Measurements from ENCODE around the gene TMEM80. TPM values are rescaled to one million over a fixed set of nuclear protein-coding genes. Genes with fewer than 3 reads are reported as not detected.

Gene TMEM80
- total RNA-seq, 4 donors from 2014 or later, result 15.3 to 43.9 (median 38.1) TPM

- no peak for DNase-seq (ENCODE audit: low spot score in 2 of 2)
- WGBS, 2 donors, result 68 to 75% methylated on average over 23 to 30 of the region's 35 CpGs
- Histone ChIP-seq H3K36me3 (peaks cover 0 to 17% (median 0%) of the 10 kb centered on the region in 3 donors), H3K4me1 (peaks cover 0 to 30% (median 20%) of the 10 kb centered on the region in 4 donors), H3K27me3 (peaks cover 0 to 33% of the 10 kb centered on the region in 2 donors), H3K4me3 (peak overlapping the region in 2 of 4 donors; percentile 34 to 41), H3K9me3 (no peaks in the 10 kb centered on the region), H3K27ac (peak overlapping the region in 1 of 4 donors; percentile 11)
- TF ChIP-seq POLR2A (IDR thresholded peaks at IDR 0.05) (no peak), EP300 (IDR thresholded peaks at IDR 0.05) (no peak)
- TF ChIP-seq, protein P1, sequence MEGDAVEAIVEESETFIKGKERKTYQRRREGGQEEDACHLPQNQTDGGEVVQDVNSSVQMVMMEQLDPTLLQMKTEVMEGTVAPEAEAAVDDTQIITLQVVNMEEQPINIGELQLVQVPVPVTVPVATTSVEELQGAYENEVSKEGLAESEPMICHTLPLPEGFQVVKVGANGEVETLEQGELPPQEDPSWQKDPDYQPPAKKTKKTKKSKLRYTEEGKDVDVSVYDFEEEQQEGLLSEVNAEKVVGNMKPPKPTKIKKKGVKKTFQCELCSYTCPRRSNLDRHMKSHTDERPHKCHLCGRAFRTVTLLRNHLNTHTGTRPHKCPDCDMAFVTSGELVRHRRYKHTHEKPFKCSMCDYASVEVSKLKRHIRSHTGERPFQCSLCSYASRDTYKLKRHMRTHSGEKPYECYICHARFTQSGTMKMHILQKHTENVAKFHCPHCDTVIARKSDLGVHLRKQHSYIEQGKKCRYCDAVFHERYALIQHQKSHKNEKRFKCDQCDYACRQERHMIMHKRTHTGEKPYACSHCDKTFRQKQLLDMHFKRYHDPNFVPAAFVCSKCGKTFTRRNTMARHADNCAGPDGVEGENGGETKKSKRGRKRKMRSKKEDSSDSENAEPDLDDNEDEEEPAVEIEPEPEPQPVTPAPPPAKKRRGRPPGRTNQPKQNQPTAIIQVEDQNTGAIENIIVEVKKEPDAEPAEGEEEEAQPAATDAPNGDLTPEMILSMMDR (IDR thresholded peaks at IDR 0.05), result no peak
Observed at GRCh38 chr11:720017-720641, 24.5 kb downstream of the TMEM80 start.

- H3K36me3 ChIP-seq, result peaks cover 0 to 19% (median 0%) of the 10 kb centered on the region in 3 donors
- TF ChIP-seq EP300 (IDR thresholded peaks at IDR 0.05) (no peak), POLR2A (IDR thresholded peaks at IDR 0.05) (no peak)
- TF ChIP-seq, protein P1 (IDR thresholded peaks at IDR 0.05), result no peak
- H3K27ac ChIP-seq, result peak overlapping the region in 2 of 4 donors; percentile 11
- H3K27me3 ChIP-seq, result peaks cover 0 to 39% of the 10 kb centered on the region in 2 donors
- H3K4me1 ChIP-seq, result peaks cover 0 to 35% (median 23%) of the 10 kb centered on the region in 4 donors
- no peaks in the 10 kb centered on the region for H3K9me3 ChIP-seq
- WGBS, 2 donors, result 0 to 17% methylated on average over 4 to 37 of the region's 53 CpGs
- no peak for DNase-seq (ENCODE audit: low spot score in 2 of 2)
- peak overlapping the region in 2 of 4 donors; percentile 34 to 41 for H3K4me3 ChIP-seq
Observed at GRCh38 chr11:720642-721246, 25.1 kb downstream of the TMEM80 start.

DNA sequence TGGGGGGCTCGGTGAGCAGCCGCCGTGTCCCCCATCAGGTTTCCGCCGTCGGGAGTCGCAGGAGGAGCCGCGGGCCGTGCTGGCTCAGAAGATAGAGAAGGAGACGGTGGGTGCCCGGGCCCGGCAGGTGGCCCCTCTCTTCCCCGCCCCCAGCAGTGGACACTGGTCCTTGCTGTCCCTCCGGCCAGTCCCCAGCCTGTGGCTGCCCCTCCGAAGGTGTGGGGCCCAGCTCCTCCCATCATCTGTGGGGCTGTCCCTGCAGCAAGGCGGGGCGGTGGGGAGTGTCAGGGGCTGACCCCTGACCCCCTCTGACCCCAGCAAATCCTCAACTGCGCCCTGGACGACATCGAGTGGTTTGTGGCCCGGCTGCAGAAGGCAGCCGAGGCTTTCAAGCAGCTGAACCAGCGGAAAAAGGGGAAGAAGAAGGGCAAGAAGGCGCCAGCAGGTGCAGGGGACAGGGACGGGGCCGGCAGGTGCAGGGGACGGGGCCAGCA lies 25.7 kb downstream of the TMEM80 start:
- peak overlapping the region in 2 of 4 donors; percentile 9 to 11 for H3K27ac ChIP-seq
- no peak for TF ChIP-seq POLR2A (IDR thresholded peaks at IDR 0.05)
- TF ChIP-seq, protein P1 (IDR thresholded peaks at IDR 0.05), result no peak
- no peak for TF ChIP-seq EP300 (IDR thresholded peaks at IDR 0.05)
- no peak for DNase-seq (ENCODE audit: low spot score in 2 of 2)
- no peaks in the 10 kb centered on the region for H3K9me3 ChIP-seq
- WGBS, 2 donors, result 37 to 46% methylated on average over 10 to 16 of the region's 28 CpGs
- peaks cover 0 to 19% (median 0%) of the 10 kb centered on the region in 3 donors for H3K36me3 ChIP-seq
- H3K4me1 ChIP-seq, result peaks cover 0 to 40% (median 25%) of the 10 kb centered on the region in 4 donors
- peaks cover 0 to 44% of the 10 kb centered on the region in 2 donors for H3K27me3 ChIP-seq
- H3K4me3 ChIP-seq, result peak overlapping the region in 2 of 4 donors; percentile 34 to 41

DNA sequence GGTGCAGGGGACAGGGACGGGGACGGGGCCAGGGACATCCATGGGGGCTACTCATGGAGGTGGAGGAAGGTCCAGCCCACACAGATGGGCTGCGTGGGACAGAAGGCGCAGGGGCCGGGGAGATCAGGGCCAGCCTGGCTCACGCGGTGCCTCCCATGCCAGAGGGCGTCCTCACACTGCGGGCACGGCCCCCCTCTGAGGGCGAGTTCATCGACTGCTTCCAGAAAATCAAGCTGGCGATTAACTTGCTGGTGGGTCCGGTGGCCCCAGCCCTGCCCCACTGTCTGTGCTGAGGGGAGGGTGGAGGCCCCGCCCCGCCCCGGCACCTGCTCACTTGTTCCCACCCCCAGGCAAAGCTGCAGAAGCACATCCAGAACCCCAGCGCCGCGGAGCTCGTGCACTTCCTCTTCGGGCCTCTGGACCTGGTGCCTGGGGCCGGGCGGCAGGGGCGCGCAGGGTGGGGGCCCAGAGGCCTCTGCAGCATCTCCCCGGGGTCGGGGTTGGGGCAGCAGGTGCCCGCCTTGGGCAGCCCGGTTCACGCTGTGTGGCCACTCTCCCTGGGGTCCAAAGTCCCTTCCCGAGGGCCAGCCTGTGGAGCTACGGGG lies 26.2 kb downstream of the TMEM80 start:
- peaks cover 0 to 50% of the 10 kb centered on the region in 2 donors for H3K27me3 ChIP-seq

More for the DNA sequence above, 26.2 kb downstream of the TMEM80 start:
- Histone ChIP-seq H3K4me1 (peaks cover 0 to 46% (median 25%) of the 10 kb centered on the region in 4 donors), H3K36me3 (peaks cover 0 to 19% (median 0%) of the 10 kb centered on the region in 3 donors), H3K9me3 (no peaks in the 10 kb centered on the region), H3K4me3 (peak overlapping the region in 1 of 4 donors; percentile 34), H3K27ac (no peak overlapping the region)
- TF ChIP-seq, protein P1 (IDR thresholded peaks at IDR 0.05), result no peak
- TF ChIP-seq EP300 (IDR thresholded peaks at IDR 0.05) (no peak), POLR2A (IDR thresholded peaks at IDR 0.05) (no peak)
- WGBS, 2 donors, result 44 to 52% methylated on average over 13 to 14 of the region's 33 CpGs
- DNase-seq (ENCODE audit: low spot score in 2 of 2), result no peak

Data from tibial nerve (tissue), 4 donors.